PC-3 (cell line): ENCODE data around the gene MAP2K7.

Experiments used
- CTCF ChIP-seq: fragments of 300-600 bp; sonication (generic); conservative IDR thresholded peaks from 2 replicates; pipeline ENCODE4 v1.5.1; 2017; ENCODE audit warnings: antibody characterized with exemption, low read depth, mild to moderate bottlenecking, low read length
- EZH2 ChIP-seq: fragments of 300-600 bp; sonication (generic); IDR thresholded peaks from one replicate; pipeline ENCODE4 v1.6.1; 2017; ENCODE audit warnings: antibody characterized with exemption, mild to moderate bottlenecking, low read length; ENCODE audit not compliant: unreplicated experiment

GRCh38 chr19:7870571-7871436 is 32.9 kb upstream of the MAP2K7 start:
- TF ChIP-seq CTCF: no peak
- no peak for TF ChIP-seq EZH2
